ENCODE measurements around the gene HOXA10. TPM values are rescaled to one million over a fixed set of nuclear protein-coding genes. Genes with fewer than 3 reads are reported as not detected.

Gene HOXA10
- total RNA-seq, 3 donors from 2014 or later: 2.3 to 21.1 (median 5.2) TPM

DNA sequence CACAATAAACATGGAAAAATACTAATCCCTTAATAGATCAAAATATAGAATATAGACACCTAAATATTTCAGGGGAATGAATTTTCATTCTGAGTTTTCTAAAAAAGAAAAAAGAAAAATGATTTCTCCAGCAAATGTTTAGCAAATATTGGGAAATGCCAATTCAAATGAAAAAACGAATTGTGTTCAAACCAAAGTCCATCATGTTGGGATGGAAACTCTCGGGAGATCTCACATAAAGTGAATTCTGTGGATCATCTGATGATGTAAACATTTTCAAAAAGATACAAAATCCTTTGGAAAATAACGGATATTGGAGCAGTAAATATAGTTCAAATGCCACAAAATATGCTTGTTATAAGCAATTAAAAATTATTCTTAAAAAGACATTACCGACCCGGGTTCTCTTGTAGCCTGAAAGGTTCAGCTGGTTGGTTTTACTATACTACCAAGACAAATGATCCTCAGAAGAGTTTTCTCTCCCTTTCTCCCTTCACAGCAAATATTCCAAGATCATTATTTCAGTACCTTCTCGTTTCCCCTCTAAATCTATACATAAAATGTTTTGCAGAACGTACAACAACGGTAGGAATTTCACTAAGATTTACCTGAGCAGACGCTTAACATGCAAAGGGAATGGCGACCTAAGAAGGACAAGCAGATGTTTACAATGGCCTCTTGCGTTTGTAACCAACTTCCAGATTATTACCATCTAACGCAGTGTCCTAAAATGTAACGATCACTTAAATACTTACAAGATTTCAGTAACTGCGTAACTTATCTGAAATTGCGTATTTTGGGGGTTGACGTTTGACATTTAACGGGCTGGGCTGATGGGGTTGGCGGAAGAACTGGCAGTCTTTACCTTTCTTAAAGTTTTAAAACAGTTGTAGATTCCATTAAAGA is 23.3 kb upstream of the HOXA10 start:
- Histone ChIP-seq H3K4me1 (peaks cover 5 to 15% of the 10 kb centered on the region in 2 donors), H3K9me3 (no peaks in the 10 kb centered on the region), H3K36me3 (no peaks in the 10 kb centered on the region), H3K27me3 (peaks cover 34 to 97% of the 10 kb centered on the region in 2 donors), H3K27ac (no peak overlapping the region), H3K4me3 (no peak overlapping the region)
- intact Hi-C loops (cut with DNase I; ENCODE audit: low total_unique reads): no loop called here
- no peak for DNase-seq (ENCODE audit: low spot score in 2 of 2)
- TF ChIP-seq CTCF (IDR thresholded peaks at IDR 0.05) (no peak), POLR2AphosphoS5 (IDR thresholded peaks at IDR 0.05) (no peak), POLR2A (IDR thresholded peaks at IDR 0.05) (no peak)

GRCh38 chr7:27196287-27196767 is 22.2 kb upstream of the HOXA10 start:
- intact Hi-C loops (cut with DNase I; ENCODE audit: low total_unique reads): no loop called here
- H3K4me3 ChIP-seq: no peak overlapping the region
- TF ChIP-seq CTCF (IDR thresholded peaks at IDR 0.05): peak; percentile 45 to 80 (median 68)
- no peak for TF ChIP-seq POLR2AphosphoS5 (IDR thresholded peaks at IDR 0.05)
- no peak for TF ChIP-seq POLR2A (IDR thresholded peaks at IDR 0.05)
- H3K9me3 ChIP-seq: no peaks in the 10 kb centered on the region
- no peaks in the 10 kb centered on the region for H3K36me3 ChIP-seq
- peaks cover 34 to 97% of the 10 kb centered on the region in 2 donors for H3K27me3 ChIP-seq
- DNase-seq (ENCODE audit: low spot score in 2 of 2): peak; percentile 65 to 85
- H3K4me1 ChIP-seq: peaks cover 4 to 15% of the 10 kb centered on the region in 2 donors
- H3K27ac ChIP-seq: no peak overlapping the region

GRCh38 chr7:27194686-27195379 is 20.7 kb upstream of the HOXA10 start:
- peaks cover 0 to 9% of the 10 kb centered on the region in 2 donors for H3K4me1 ChIP-seq

DNA sequence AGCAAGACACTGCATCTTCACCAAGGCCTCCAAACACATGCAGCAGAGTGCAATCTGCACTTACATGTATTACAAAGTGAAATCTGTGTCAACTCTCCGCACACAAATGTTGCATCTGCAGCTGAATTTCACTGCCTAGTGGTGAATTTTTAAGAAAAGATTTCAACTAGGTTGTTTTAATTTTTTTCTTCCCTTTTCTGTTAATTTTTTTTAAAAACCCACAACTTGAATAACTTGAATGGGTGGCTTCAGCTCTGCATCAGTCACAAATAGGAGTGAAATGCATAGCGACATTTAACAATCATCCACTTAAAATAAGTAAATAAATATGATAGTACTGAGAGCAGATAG is 19.9 kb upstream of the HOXA10 start:
- Histone ChIP-seq H3K9me3 (no peaks in the 10 kb centered on the region), H3K4me1 (peaks cover 0 to 5% of the 10 kb centered on the region in 2 donors), H3K36me3 (no peaks in the 10 kb centered on the region), H3K4me3 (no peak overlapping the region), H3K27ac (no peak overlapping the region), H3K27me3 (peaks cover 29 to 100% of the 10 kb centered on the region in 2 donors)
- intact Hi-C loops (cut with DNase I; ENCODE audit: low total_unique reads): no loop called here
- no peak for DNase-seq (ENCODE audit: low spot score in 2 of 2)
- TF ChIP-seq POLR2AphosphoS5 (IDR thresholded peaks at IDR 0.05) (no peak), POLR2A (IDR thresholded peaks at IDR 0.05) (no peak), CTCF (IDR thresholded peaks at IDR 0.05) (no peak)

More at GRCh38 chr7:27194686-27195379, 20.7 kb upstream of the HOXA10 start:
- intact Hi-C loops (cut with DNase I; ENCODE audit: low total_unique reads): no loop called here
- no peak for DNase-seq (ENCODE audit: low spot score in 2 of 2)
- no peaks in the 10 kb centered on the region for H3K9me3 ChIP-seq
- TF ChIP-seq POLR2AphosphoS5 (IDR thresholded peaks at IDR 0.05): no peak
- no peak for TF ChIP-seq CTCF (IDR thresholded peaks at IDR 0.05)
- no peak for TF ChIP-seq POLR2A (IDR thresholded peaks at IDR 0.05)
- H3K4me3 ChIP-seq: no peak overlapping the region
- peaks cover 28 to 97% of the 10 kb centered on the region in 2 donors for H3K27me3 ChIP-seq
- H3K27ac ChIP-seq: no peak overlapping the region
- no peaks in the 10 kb centered on the region for H3K36me3 ChIP-seq

Measured in breast epithelium (tissue), 4 donors.